Upper lobe of right lung (tissue), 1 donor: ENCODE data around the gene IFI44L. TPM values are rescaled to one million over a fixed set of nuclear protein-coding genes. Genes with fewer than 3 reads are reported as not detected.
A peak's percentile ranks its signal among the peaks of the same experiment; 100 is the strongest.

Experiments used
- ATAC-seq: fragments of 200-7000 bp; cut with Tn5 transposase; one replicate; pipeline ENCODE4 v1.9.1; 2020; ENCODE audit warnings: mild to moderate bottlenecking, moderate library complexity
- DNase-seq: peaks from one replicate; pipeline ENCODE4 v3.0.0-alpha.2; 2020
- H3K27ac ChIP-seq: fragments of 200-600 bp; one replicate; pipeline ENCODE4 v1.8.0; 2022
- H3K27me3 ChIP-seq: fragments of 200-600 bp; one replicate; pipeline ENCODE4 v1.8.0; 2022; ENCODE audit warnings: mild to moderate bottlenecking
- H3K36me3 ChIP-seq: fragments of 200-600 bp; one replicate; pipeline ENCODE4 v1.8.0; 2022
- H3K4me1 ChIP-seq: fragments of 200-600 bp; one replicate; pipeline ENCODE4 v1.8.0; 2022
- H3K4me3 ChIP-seq: fragments of 200-600 bp; one replicate; pipeline ENCODE4 v1.8.0; 2022; ENCODE audit warnings: mild to moderate bottlenecking
- H3K9me3 ChIP-seq: fragments of 200-600 bp; one replicate; pipeline ENCODE4 v1.8.0; 2022
- CTCF ChIP-seq: fragments of 200-600 bp; IDR thresholded peaks from one replicate; pipeline ENCODE4 v1.8.0; 2022; ENCODE audit warnings: antibody characterized with exemption
- intact Hi-C: fragments of 100-400 bp; cut with DNase I; formaldehyde crosslinking; loops from one replicate; pipeline ENCODE4 v1.11.0; 2022
- total RNA-seq: library from RNA; stranded (reverse); fragmentation: NEBNext Ultra II Directional; extraction: Animal tissue kit (Norgen Biotek cat#: 25700); gene quantifications from one replicate; pipeline ENCODE4 v1.2.1, GENCODE V29; 2021
- donor health status: DM: no; HTN: yes; CAD: no; lungs with severe emphysema.

The IFI44L gene
- total RNA-seq, 1 donor from 2014 or later = 30.0 TPM

GRCh38 chr1:78652019-78652560, 31.8 kb downstream of the IFI44L start:
- no peak for TF ChIP-seq CTCF
- H3K4me3 ChIP-seq = peak overlapping the region; percentile 53

GRCh38 chr1:78658901-78659300, 38.7 kb downstream of the IFI44L start:
- intact Hi-C loops = no loop called here
- Histone ChIP-seq H3K27me3 (no peaks in the 10 kb centered on the region), H3K27ac (no peak overlapping the region), H3K9me3 (no peaks in the 10 kb centered on the region), H3K36me3 (peaks cover 94% of the 10 kb centered on the region), H3K4me1 (no peaks in the 10 kb centered on the region), H3K4me3 (no peak overlapping the region)
- TF ChIP-seq CTCF = no peak
- DNase-seq (no peak), ATAC-seq (no peak)

More at GRCh38 chr1:78652019-78652560, 31.8 kb downstream of the IFI44L start:
- Histone ChIP-seq H3K4me1 (peaks cover 12% of the 10 kb centered on the region), H3K36me3 (peaks cover 27% of the 10 kb centered on the region), H3K27ac (no peak overlapping the region), H3K27me3 (no peaks in the 10 kb centered on the region), H3K9me3 (no peaks in the 10 kb centered on the region)
- intact Hi-C loops = no loop called here
- no peak for DNase-seq
- no peak for ATAC-seq

- H3K4me1 ChIP-seq = no peaks in the 10 kb centered on the region
- H3K9me3 ChIP-seq = no peaks in the 10 kb centered on the region
- intact Hi-C loops = no loop called here
- no peak for TF ChIP-seq CTCF
- H3K27me3 ChIP-seq = no peaks in the 10 kb centered on the region
- peaks cover 56% of the 10 kb centered on the region for H3K36me3 ChIP-seq
- DNase-seq (no peak), ATAC-seq (no peak)
- H3K4me3 ChIP-seq = no peak overlapping the region
- no peak overlapping the region for H3K27ac ChIP-seq
Measured at GRCh38 chr1:78663923-78664322, 43.7 kb downstream of the IFI44L start.

GRCh38 chr1:78664763-78665162, 44.5 kb downstream of the IFI44L start:
- Histone ChIP-seq H3K27me3 (no peaks in the 10 kb centered on the region), H3K27ac (no peak overlapping the region), H3K4me1 (no peaks in the 10 kb centered on the region), H3K36me3 (peaks cover 48% of the 10 kb centered on the region), H3K4me3 (no peak overlapping the region), H3K9me3 (no peaks in the 10 kb centered on the region)
- ATAC-seq (no peak), DNase-seq (no peak)
- no peak for TF ChIP-seq CTCF
- intact Hi-C loops = no loop called here

- no peak for TF ChIP-seq CTCF
- intact Hi-C loops = no loop called here
- Histone ChIP-seq H3K9me3 (no peaks in the 10 kb centered on the region), H3K4me3 (no peak overlapping the region), H3K36me3 (peaks cover 38% of the 10 kb centered on the region), H3K4me1 (no peaks in the 10 kb centered on the region), H3K27ac (no peak overlapping the region), H3K27me3 (no peaks in the 10 kb centered on the region)
- DNase-seq (no peak), ATAC-seq (no peak)
Measured at GRCh38 chr1:78665809-78666208, 45.6 kb downstream of the IFI44L start.

GRCh38 chr1:78667939-78668338, 47.7 kb downstream of the IFI44L start:
- Histone ChIP-seq H3K27me3 (no peaks in the 10 kb centered on the region), H3K36me3 (peaks cover 18% of the 10 kb centered on the region), H3K9me3 (no peaks in the 10 kb centered on the region), H3K27ac (no peak overlapping the region), H3K4me3 (no peak overlapping the region), H3K4me1 (no peaks in the 10 kb centered on the region)
- no peak for TF ChIP-seq CTCF
- intact Hi-C loops = no loop called here
- ATAC-seq (no peak), DNase-seq (no peak)
